GM23338 (cell line): ENCODE measurements around the gene IL36RN. TPM values are rescaled to one million over a fixed set of nuclear protein-coding genes. Genes with fewer than 3 reads are reported as not detected.

Experiments used
- ATAC-seq: fragments of 200-7000 bp; cut with Tn5 transposase; 3 replicates; pipeline ENCODE4 v1.9.1; 2020
- DNase-seq: peaks from one replicate; pipeline ENCODE4 v3.0.0-alpha.2; 2015; ENCODE audit warnings: low spot score
- H2AFZ ChIP-seq: fragments of 200-600 bp; sonication (generic); 2 replicates; pipeline ENCODE4 v1.8.0; 2016; ENCODE audit warnings: antibody characterized with exemption, mild to moderate bottlenecking, moderate library complexity
- H3F3A ChIP-seq: fragments of 200-600 bp; sonication (generic); replicated peaks from 2 replicates; pipeline ENCODE4 v1.8.0; 2017; ENCODE audit warnings: antibody characterized with exemption, mixed run types, low read depth
- H3K27ac ChIP-seq: fragments of 200-600 bp; sonication (generic); 2 replicates; pipeline ENCODE4 v1.6.1; 2016; ENCODE audit warnings: low read depth
- H3K27me3 ChIP-seq: fragments of 200-600 bp; sonication (generic); 2 replicates; pipeline ENCODE4 v1.8.0; 2016; ENCODE audit warnings: mild to moderate bottlenecking, mixed run types, moderate library complexity; ENCODE audit not compliant: insufficient read depth
- H3K36me3 ChIP-seq: fragments of 200-600 bp; sonication (generic); 2 replicates; pipeline ENCODE4 v1.8.0; 2016; ENCODE audit warnings: mild to moderate bottlenecking; ENCODE audit not compliant: insufficient read depth
- H3K4me1 ChIP-seq: fragments of 200-600 bp; sonication (generic); 2 replicates; pipeline ENCODE4 v1.8.0; 2016; ENCODE audit warnings: mild to moderate bottlenecking, moderate library complexity; ENCODE audit not compliant: insufficient read depth
- H3K4me2 ChIP-seq: fragments of 200-600 bp; sonication (generic); 2 replicates; pipeline ENCODE4 v1.7.1; 2017; ENCODE audit warnings: mixed run types
- H3K4me3 ChIP-seq: fragments of 200-600 bp; sonication (generic); 2 replicates; pipeline ENCODE4 v1.6.1; 2016; ENCODE audit warnings: mixed run types
- H3K79me2 ChIP-seq: fragments of 200-600 bp; sonication (generic); replicated peaks from 2 replicates; pipeline ENCODE4 v1.8.0; 2017; ENCODE audit warnings: mild to moderate bottlenecking; ENCODE audit not compliant: insufficient read depth
- H3K9me2 ChIP-seq: fragments of 200-600 bp; sonication (generic); 2 replicates; pipeline ENCODE4 v1.8.0; 2017; ENCODE audit not compliant: insufficient read depth
- H4K20me1 ChIP-seq: fragments of 200-600 bp; sonication (generic); replicated peaks from 2 replicates; pipeline ENCODE4 v1.8.0; 2017; ENCODE audit warnings: mild to moderate bottlenecking; ENCODE audit not compliant: insufficient read depth
- H3K27ac Mint-ChIP-seq: 2 replicates; pipeline ENCODE4 v1.8.0; 2020; ENCODE audit warnings: inconsistent platforms, mild to moderate bottlenecking, moderate library complexity, mixed read lengths
- H3K27me3 Mint-ChIP-seq: 3 replicates; pipeline ENCODE4 v1.8.0; 2022; ENCODE audit warnings: low read depth, mild to moderate bottlenecking, moderate library complexity, mixed read lengths, inconsistent platforms; ENCODE audit not compliant: insufficient read depth, poor library complexity
- H3K36me3 Mint-ChIP-seq: 3 replicates; pipeline ENCODE4 v1.8.0; 2021; ENCODE audit warnings: low read depth, mild to moderate bottlenecking, inconsistent platforms, moderate library complexity, mixed read lengths
- H3K4me1 Mint-ChIP-seq: 3 replicates; pipeline ENCODE4 v1.8.0; 2020; ENCODE audit warnings: mild to moderate bottlenecking, inconsistent platforms, mixed read lengths
- H3K4me3 Mint-ChIP-seq: 3 replicates; pipeline ENCODE4 v1.8.0; 2021; ENCODE audit warnings: moderate library complexity, mild to moderate bottlenecking, inconsistent platforms, mixed read lengths
- H3K9me3 Mint-ChIP-seq: 3 replicates; pipeline ENCODE4 v1.8.0; 2020; ENCODE audit warnings: moderate library complexity, mild to moderate bottlenecking, inconsistent platforms, mixed read lengths
- EZH2phosphoT487 ChIP-seq: fragments of 200-600 bp; sonication (generic); IDR thresholded peaks from one replicate; pipeline ENCODE4 v1.8.1; 2018; ENCODE audit warnings: antibody characterized with exemption; ENCODE audit not compliant: unreplicated experiment
- JUNB ChIP-seq: IDR thresholded peaks from one replicate; pipeline ENCODE4 v1.6.1; 2016; ENCODE audit warnings: antibody characterized with exemption; ENCODE audit not compliant: unreplicated experiment
- polyA plus RNA-seq: library from polyadenylated mRNA; unstranded; fragments of >200 nt; fragmentation: Nextera tagmentation; extraction: Ambion mirVana; gene quantifications from 2 replicates; pipeline ENCODE4 v1.2.1, GENCODE V29; 2016
- total RNA-seq: library from RNA; depleted of rRNA; stranded (reverse); fragments of >200 nt; shearing (Covaris generic); gene quantifications from 2 replicates; pipeline ENCODE4 v1.2.3, GENCODE V29; 2014
- TF ChIP-seq, protein P1 (sequence below): fragments of 250-450 bp; sonication (Bioruptor Pico); IDR thresholded peaks from 2 replicates; pipeline ENCODE4 v1.5.0; 2020; ENCODE audit warnings: mild to moderate bottlenecking, moderate library complexity
- TF ChIP-seq, protein P2 (sequence below): IDR thresholded peaks from one replicate; pipeline ENCODE4 v1.6.1; 2018; ENCODE audit warnings: antibody characterized with exemption; ENCODE audit not compliant: unreplicated experiment

Gene IL36RN
- total and polyA plus RNA-seq, 2 experiments from 2014 or later = not detected

DNA sequence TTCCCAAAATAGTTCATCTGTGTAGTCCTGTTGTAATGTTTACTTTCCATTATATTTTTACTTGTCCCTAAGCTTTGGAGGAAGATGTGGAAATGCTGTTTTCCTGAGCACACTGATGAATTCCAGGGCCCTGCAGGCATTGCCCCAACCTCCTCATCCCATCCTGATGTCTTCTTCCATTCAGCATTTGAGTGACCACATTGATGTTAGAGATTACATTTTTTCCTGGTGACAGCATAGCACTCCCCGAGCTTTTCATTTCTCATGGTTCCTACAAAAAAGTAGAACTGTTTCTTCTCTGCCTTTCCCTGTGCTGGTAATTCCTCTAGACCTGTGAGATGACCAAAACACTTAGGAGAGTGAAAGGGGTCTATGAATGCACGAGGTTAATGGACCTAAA lies 48.9 kb upstream of the IL36RN start (continued):
- TF ChIP-seq, protein P1, sequence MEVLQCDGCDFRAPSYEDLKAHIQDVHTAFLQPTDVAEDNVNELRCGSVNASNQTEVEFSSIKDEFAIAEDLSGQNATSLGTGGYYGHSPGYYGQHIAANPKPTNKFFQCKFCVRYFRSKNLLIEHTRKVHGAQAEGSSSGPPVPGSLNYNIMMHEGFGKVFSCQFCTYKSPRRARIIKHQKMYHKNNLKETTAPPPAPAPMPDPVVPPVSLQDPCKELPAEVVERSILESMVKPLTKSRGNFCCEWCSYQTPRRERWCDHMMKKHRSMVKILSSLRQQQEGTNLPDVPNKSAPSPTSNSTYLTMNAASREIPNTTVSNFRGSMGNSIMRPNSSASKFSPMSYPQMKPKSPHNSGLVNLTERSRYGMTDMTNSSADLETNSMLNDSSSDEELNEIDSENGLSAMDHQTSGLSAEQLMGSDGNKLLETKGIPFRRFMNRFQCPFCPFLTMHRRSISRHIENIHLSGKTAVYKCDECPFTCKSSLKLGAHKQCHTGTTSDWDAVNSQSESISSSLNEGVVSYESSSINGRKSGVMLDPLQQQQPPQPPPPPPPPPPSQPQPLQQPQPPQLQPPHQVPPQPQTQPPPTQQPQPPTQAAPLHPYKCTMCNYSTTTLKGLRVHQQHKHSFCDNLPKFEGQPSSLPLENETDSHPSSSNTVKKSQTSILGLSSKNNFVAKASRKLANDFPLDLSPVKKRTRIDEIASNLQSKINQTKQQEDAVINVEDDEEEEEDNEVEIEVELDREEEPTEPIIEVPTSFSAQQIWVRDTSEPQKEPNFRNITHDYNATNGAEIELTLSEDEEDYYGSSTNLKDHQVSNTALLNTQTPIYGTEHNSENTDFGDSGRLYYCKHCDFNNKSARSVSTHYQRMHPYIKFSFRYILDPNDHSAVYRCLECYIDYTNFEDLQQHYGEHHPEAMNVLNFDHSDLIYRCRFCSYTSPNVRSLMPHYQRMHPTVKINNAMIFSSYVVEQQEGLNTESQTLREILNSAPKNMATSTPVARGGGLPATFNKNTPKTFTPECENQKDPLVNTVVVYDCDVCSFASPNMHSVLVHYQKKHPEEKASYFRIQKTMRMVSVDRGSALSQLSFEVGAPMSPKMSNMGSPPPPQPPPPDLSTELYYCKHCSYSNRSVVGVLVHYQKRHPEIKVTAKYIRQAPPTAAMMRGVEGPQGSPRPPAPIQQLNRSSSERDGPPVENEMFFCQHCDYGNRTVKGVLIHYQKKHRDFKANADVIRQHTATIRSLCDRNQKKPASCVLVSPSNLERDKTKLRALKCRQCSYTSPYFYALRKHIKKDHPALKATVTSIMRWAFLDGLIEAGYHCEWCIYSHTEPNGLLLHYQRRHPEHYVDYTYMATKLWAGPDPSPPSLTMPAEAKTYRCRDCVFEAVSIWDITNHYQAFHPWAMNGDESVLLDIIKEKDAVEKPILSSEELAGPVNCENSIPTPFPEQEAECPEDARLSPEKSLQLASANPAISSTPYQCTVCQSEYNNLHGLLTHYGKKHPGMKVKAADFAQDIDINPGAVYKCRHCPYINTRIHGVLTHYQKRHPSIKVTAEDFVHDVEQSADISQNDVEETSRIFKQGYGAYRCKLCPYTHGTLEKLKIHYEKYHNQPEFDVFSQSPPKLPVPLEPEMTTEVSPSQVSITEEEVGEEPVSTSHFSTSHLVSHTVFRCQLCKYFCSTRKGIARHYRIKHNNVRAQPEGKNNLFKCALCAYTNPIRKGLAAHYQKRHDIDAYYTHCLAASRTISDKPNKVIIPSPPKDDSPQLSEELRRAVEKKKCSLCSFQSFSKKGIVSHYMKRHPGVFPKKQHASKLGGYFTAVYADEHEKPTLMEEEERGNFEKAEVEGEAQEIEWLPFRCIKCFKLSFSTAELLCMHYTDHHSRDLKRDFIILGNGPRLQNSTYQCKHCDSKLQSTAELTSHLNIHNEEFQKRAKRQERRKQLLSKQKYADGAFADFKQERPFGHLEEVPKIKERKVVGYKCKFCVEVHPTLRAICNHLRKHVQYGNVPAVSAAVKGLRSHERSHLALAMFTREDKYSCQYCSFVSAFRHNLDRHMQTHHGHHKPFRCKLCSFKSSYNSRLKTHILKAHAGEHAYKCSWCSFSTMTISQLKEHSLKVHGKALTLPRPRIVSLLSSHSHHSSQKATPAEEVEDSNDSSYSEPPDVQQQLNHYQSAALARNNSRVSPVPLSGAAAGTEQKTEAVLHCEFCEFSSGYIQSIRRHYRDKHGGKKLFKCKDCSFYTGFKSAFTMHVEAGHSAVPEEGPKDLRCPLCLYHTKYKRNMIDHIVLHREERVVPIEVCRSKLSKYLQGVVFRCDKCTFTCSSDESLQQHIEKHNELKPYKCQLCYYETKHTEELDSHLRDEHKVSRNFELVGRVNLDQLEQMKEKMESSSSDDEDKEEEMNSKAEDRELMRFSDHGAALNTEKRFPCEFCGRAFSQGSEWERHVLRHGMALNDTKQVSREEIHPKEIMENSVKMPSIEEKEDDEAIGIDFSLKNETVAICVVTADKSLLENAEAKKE (CRISPR knock-in tag) = no peak
- TF ChIP-seq, protein P2, sequence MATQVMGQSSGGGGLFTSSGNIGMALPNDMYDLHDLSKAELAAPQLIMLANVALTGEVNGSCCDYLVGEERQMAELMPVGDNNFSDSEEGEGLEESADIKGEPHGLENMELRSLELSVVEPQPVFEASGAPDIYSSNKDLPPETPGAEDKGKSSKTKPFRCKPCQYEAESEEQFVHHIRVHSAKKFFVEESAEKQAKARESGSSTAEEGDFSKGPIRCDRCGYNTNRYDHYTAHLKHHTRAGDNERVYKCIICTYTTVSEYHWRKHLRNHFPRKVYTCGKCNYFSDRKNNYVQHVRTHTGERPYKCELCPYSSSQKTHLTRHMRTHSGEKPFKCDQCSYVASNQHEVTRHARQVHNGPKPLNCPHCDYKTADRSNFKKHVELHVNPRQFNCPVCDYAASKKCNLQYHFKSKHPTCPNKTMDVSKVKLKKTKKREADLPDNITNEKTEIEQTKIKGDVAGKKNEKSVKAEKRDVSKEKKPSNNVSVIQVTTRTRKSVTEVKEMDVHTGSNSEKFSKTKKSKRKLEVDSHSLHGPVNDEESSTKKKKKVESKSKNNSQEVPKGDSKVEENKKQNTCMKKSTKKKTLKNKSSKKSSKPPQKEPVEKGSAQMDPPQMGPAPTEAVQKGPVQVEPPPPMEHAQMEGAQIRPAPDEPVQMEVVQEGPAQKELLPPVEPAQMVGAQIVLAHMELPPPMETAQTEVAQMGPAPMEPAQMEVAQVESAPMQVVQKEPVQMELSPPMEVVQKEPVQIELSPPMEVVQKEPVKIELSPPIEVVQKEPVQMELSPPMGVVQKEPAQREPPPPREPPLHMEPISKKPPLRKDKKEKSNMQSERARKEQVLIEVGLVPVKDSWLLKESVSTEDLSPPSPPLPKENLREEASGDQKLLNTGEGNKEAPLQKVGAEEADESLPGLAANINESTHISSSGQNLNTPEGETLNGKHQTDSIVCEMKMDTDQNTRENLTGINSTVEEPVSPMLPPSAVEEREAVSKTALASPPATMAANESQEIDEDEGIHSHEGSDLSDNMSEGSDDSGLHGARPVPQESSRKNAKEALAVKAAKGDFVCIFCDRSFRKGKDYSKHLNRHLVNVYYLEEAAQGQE = no peak

DNA sequence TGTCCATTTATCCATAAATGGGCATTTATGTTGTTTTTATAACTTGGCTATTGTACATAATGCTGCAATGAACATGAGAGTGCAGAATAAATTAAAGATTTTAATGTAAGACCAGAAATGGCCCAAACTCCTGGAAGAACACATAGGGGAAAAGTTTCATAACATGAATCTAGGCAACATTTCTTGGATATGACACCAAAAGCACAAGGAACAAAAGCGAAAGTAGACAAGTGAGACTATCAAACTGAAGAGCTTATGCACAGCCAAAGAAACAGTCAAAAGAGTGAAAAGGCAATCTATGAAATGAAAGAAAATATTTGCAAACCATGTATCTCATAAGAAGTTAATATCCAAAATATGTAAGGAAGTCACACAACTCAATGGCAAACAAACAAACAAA lies 47.9 kb upstream of the IL36RN start:
- H3K27me3 ChIP-seq = no peaks in the 10 kb centered on the region
- DNase-seq = no peak
- no peaks in the 10 kb centered on the region; the same call in 2 of the 3 replicates for H3K9me3 Mint-ChIP-seq
- no peaks in the 10 kb centered on the region for H4K20me1 ChIP-seq
- no peaks in the 10 kb centered on the region for H3K4me1 Mint-ChIP-seq
- H3K4me3 Mint-ChIP-seq = no peak overlapping the region
- H2AFZ ChIP-seq = no peak overlapping the region
- no peaks in the 10 kb centered on the region for H3F3A ChIP-seq
- no peaks in the 10 kb centered on the region for H3K4me1 ChIP-seq
- ATAC-seq = no peak
- TF ChIP-seq JUNB = no peak
- TF ChIP-seq, protein P2 = no peak
- no peak for TF ChIP-seq EZH2phosphoT487
- H3K9me2 ChIP-seq = 0 out of 2 replicates have a peak, but pooled peaks cover 4% of the 10 kb centered on the region
- H3K27ac ChIP-seq = no peak overlapping the region
- no peak overlapping the region for H3K4me3 ChIP-seq
- no peaks in the 10 kb centered on the region for H3K36me3 ChIP-seq
- no peak overlapping the region for H3K4me2 ChIP-seq
- no peaks in the 10 kb centered on the region for H3K36me3 Mint-ChIP-seq
- H3K27me3 Mint-ChIP-seq = peaks cover 4% of the 10 kb centered on the region
- no peak overlapping the region for H3K27ac Mint-ChIP-seq
- no peaks in the 10 kb centered on the region for H3K79me2 ChIP-seq
